GM10248 (cell line): ENCODE results near the gene ANK2.
A peak's percentile ranks its signal among the peaks of the same experiment; 100 is the strongest.

Source experiments
- CTCF ChIA-PET: fragments of 300-600 bp; sonication (Branson Sonifier 250); formaldehyde crosslinking; extraction: SDS; loops from one replicate; lab custom pipeline; 2021; ENCODE audit warnings: antibody characterized with exemption; lab: Yijun Ruan, JAX
- POLR2A ChIA-PET: fragments of 350-650 bp; sonication (Branson Sonifier 250); formaldehyde crosslinking; extraction: SDS; loops from one replicate; lab custom pipeline; 2020; ENCODE audit warnings: antibody characterized with exemption; lab: Yijun Ruan, JAX
- DNase-seq: peaks from one replicate; pipeline ENCODE4 v3.0.0; 2012; ENCODE audit errors: extremely low spot score
- TF ChIP-seq, protein P1 (sequence below): IDR thresholded peaks from 2 replicates; pipeline ENCODE4 v1.5.1; 2012; ENCODE audit warnings: mild to moderate bottlenecking, low read depth; ENCODE audit errors: extremely low read depth, missing control alignments, control extremely low read depth

Gene ANK2

GRCh38 chr4:113144091-113144490 lies 94.6 kb downstream of the ANK2 start:
- CTCF ChIA-PET = no interaction called here
- TF ChIP-seq, protein P1, sequence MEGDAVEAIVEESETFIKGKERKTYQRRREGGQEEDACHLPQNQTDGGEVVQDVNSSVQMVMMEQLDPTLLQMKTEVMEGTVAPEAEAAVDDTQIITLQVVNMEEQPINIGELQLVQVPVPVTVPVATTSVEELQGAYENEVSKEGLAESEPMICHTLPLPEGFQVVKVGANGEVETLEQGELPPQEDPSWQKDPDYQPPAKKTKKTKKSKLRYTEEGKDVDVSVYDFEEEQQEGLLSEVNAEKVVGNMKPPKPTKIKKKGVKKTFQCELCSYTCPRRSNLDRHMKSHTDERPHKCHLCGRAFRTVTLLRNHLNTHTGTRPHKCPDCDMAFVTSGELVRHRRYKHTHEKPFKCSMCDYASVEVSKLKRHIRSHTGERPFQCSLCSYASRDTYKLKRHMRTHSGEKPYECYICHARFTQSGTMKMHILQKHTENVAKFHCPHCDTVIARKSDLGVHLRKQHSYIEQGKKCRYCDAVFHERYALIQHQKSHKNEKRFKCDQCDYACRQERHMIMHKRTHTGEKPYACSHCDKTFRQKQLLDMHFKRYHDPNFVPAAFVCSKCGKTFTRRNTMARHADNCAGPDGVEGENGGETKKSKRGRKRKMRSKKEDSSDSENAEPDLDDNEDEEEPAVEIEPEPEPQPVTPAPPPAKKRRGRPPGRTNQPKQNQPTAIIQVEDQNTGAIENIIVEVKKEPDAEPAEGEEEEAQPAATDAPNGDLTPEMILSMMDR = no peak
- POLR2A ChIA-PET = no interaction called here
- no peak for DNase-seq

DNA sequence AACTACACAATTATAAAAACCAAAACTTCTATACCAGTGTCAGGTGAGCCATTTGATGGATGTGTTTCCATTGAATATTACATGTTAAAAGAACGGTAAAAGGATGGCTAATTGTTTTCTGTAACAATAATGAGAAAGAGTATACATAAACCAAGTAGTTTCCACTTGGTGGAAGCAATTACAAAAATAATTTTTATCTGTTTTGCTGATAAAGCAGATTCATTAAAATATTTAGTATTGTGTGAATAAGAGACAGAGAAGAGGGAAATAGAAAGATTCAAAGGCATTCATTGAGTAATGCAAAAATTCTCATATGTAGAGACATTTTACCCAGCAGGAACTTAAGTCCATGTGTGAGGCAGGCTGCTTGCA lies 95.7 kb downstream of the ANK2 start:
- TF ChIP-seq, protein P1 = no peak
- no peak for DNase-seq
- POLR2A ChIA-PET = no interaction called here
- CTCF ChIA-PET = no interaction called here

DNA sequence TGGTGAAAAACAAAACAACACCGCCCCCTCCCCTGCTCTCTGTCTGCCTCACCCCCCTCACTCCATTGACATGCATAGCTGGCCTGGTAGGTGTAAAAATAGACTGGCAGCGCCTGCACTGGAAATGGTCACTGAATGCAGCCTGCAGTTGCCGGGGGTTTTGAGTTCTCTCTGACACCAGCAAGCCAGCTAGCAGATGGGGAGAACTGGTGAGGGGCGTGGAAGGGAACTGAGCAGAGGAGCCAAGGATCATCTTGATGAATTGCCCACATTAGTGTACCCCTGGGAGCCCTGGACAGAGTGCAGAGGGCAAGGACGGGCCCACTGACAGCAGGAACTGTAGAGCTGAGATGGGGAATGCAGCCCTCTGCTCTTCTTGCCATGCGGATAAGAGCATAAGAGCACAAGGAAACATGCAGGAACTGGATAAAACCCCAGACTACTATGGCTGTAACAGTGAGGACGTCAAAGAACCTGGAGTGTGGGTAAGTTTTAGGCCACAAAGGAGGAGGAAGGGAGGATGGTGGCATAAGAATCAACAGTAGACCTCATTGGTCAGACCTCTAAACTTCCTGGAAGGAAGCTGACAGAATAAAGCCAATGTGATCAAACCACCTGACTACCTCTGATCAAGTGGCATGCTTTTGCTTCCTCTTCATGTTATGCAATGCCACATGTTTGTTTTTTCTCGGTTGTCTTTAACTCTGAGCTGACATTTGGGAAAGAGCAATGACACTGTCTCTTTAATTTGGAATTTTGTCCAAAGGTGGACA lies 96.3 kb downstream of the ANK2 start:
- CTCF ChIA-PET = interaction anchor here (1.0 kb wide), 1 partner anchor 12 kb away, joined by 3 read pairs; no protein-coding TSS in a partner anchor
- no peak for DNase-seq
- TF ChIP-seq, protein P1 = no peak
- POLR2A ChIA-PET = no interaction called here

- DNase-seq = peak; percentile 26
- POLR2A ChIA-PET = no interaction called here
- TF ChIP-seq, protein P1 = no peak
- CTCF ChIA-PET = interaction anchor here (1.1 kb wide), 1 partner anchor 10 kb away, joined by 3 read pairs; no protein-coding TSS in a partner anchor
Measured at GRCh38 chr4:113146876-113147358, 97.5 kb downstream of the ANK2 start.

GRCh38 chr4:113147498-113148111 lies 98.2 kb downstream of the ANK2 start:
- ChIA-PET POLR2A (no interaction called here), CTCF (interaction anchor here (1.0 to 1.1 kb wide), 2 partner anchors 9 to 16 kb away, joined by 3 read pairs; no protein-coding TSS in a partner anchor)
- no peak for DNase-seq
- TF ChIP-seq, protein P1 = no peak

- TF ChIP-seq, protein P1 = no peak
- CTCF ChIA-PET = no interaction called here
- POLR2A ChIA-PET = no interaction called here
- DNase-seq = no peak
Measured at GRCh38 chr4:113148925-113149324, 99.5 kb downstream of the ANK2 start.
